HepG2 (cell line): Measurements from ENCODE around the gene INHBE. TPM values are rescaled to one million over a fixed set of nuclear protein-coding genes. Genes with fewer than 3 reads are reported as not detected.

Experiments used
- ARHGAP35 ChIP-seq: sonication (generic); formaldehyde crosslinking; IDR thresholded peaks from 2 replicates; pipeline ENCODE4 v1.9.0; 2022; ENCODE audit warnings: mild to moderate bottlenecking, inconsistent platforms, moderate library complexity, missing genetic modification reagents, borderline replicate concordance
- HOXD1 ChIP-seq: sonication (generic); formaldehyde crosslinking; IDR thresholded peaks from 2 replicates; pipeline ENCODE4 v1.5.0; 2020; ENCODE audit warnings: missing genetic modification reagents
- KDM5B ChIP-seq: sonication (generic); formaldehyde crosslinking; IDR thresholded peaks from 2 replicates; pipeline ENCODE4 v1.4.0; 2020; ENCODE audit warnings: missing genetic modification reagents, mild to moderate bottlenecking, borderline replicate concordance
- PHB2 ChIP-seq: fragments of 450-650 bp; IDR thresholded peaks from 2 replicates; pipeline ENCODE4 v1.6.1; 2018; ENCODE audit not compliant: partially characterized antibody
- POLR2AphosphoS2 ChIP-seq: IDR thresholded peaks from 2 replicates; pipeline ENCODE4 v1.6.1; 2011; ENCODE audit warnings: low read depth, low read length, improper control_type of control experiment
- SNAI1 ChIP-seq: sonication (generic); formaldehyde crosslinking; IDR thresholded peaks from 2 replicates; pipeline ENCODE4 v1.5.0; 2020; ENCODE audit warnings: mild to moderate bottlenecking, missing genetic modification reagents, borderline replicate concordance
- ZBTB14 ChIP-seq: sonication (generic); formaldehyde crosslinking; IDR thresholded peaks from 2 replicates; pipeline ENCODE4 v1.4.0; 2020; ENCODE audit warnings: missing genetic modification reagents
- ZBTB33 ChIP-seq: sonication (generic); formaldehyde crosslinking; IDR thresholded peaks from 2 replicates; pipeline ENCODE4 v1.4.0; 2020; ENCODE audit warnings: missing genetic modification reagents
- ZC3H4 ChIP-seq: sonication (generic); formaldehyde crosslinking; IDR thresholded peaks from 2 replicates; pipeline ENCODE4 v1.4.0; 2020; ENCODE audit warnings: missing genetic modification reagents, borderline replicate concordance
- ZNF468 ChIP-seq: sonication (generic); formaldehyde crosslinking; IDR thresholded peaks from 2 replicates; pipeline ENCODE4 v1.8.0; 2022; ENCODE audit warnings: mild to moderate bottlenecking, moderate library complexity, missing genetic modification reagents
- ZNF883 ChIP-seq: sonication (generic); formaldehyde crosslinking; IDR thresholded peaks from 2 replicates; pipeline ENCODE4 v1.5.1; 2020; ENCODE audit warnings: mild to moderate bottlenecking, missing genetic modification reagents; ENCODE audit errors: not compliant biosample characterization
- polyA plus RNA-seq, 8 experiments: library from polyadenylated mRNA; depleted of rRNA in 3 of 8; stranded (reverse) in 7 of 8; unstranded in 1 of 8; fragments of >200 nt; fragmentation: Illumina TruSeq in 4 of 8; extraction: Trizol in 4 of 8; gene quantifications; 2 replicates each; pipeline versions ENCODE4 v1.2.1 to v1.2.3, GENCODE V29; 2011 to 2016; ENCODE audit warnings: low read depth in 4 of 8, missing spikeins in 1 of 8, mixed read lengths in 1 of 8; ENCODE audit not compliant: insufficient read depth in 1 of 8
- total RNA-seq, 5 experiments: library from RNA; depleted of rRNA; stranded (reverse); fragments of >200 nt; fragmentation: Illumina TruSeq; extraction: Trizol; gene quantifications; 2 replicates each; pipeline ENCODE4 v1.2.3, GENCODE V29; 2016; ENCODE audit warnings: low read depth in 1 of 5
- TF ChIP-seq, protein P1 (sequence below): sonication (generic); formaldehyde crosslinking; IDR thresholded peaks from 2 replicates; pipeline ENCODE4 v1.4.0; 2020; ENCODE audit warnings: mild to moderate bottlenecking, missing genetic modification reagents, borderline replicate concordance
- TF ChIP-seq, protein P2 (sequence below): sonication (generic); formaldehyde crosslinking; IDR thresholded peaks from 2 replicates; pipeline ENCODE4 v1.4.0; 2020; ENCODE audit warnings: mild to moderate bottlenecking, missing genetic modification reagents
- TF ChIP-seq, protein P3 (sequence below): sonication (generic); formaldehyde crosslinking; IDR thresholded peaks from 2 replicates; pipeline ENCODE4 v1.4.0; 2020; ENCODE audit warnings: missing genetic modification reagents, low read depth, mild to moderate bottlenecking, borderline replicate concordance
- TF ChIP-seq, protein P4 (sequence below): IDR thresholded peaks from 2 replicates; pipeline ENCODE4 v1.6.1; 2012; ENCODE audit warnings: low read depth, low read length, improper control_type of control experiment

Gene INHBE
- total and polyA plus RNA-seq, 2 of the 13 experiments (the other 11 are each of a cell fraction or from before 2014, with no cell fraction given): 17.0 to 32.0 TPM

DNA sequence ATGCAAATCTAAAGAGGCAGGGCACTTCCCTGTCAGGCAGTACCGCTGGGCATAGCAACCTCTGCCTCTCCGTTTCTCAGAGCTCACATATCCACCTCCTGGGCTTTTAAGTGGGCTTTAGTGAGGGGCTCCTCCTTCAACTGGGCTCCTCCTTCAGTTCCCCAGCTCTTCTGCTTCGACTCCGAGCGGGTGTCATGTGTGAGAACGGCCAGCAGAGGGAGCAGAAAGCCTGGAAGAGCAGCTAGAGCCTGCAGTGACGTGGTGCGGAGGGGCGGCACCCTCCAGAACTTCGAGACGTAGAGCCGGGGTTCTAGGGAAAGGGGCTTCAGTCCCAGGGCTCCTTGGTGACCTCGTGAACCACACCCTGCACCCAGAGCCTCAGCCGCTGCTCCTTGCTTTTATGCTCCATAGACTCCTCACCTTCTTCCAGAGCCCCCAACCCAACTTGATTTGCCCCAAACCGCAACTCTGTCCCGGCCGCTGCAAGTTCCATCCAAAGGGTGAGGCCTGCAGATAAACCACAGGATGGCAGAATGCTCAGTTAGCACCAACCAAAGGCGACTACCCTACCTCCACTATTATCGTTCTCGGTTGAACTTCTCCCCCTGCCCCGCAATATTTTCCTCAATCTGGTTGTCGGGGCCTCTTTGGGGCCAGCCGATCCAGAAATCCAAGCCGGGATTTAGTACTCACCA, 4.1 kb downstream of the INHBE start (continued):
- TF ChIP-seq HOXD1 (CRISPR knock-in tag) (no peak), KDM5B (CRISPR knock-in tag) (0 out of 2 replicates have a peak, but pooled peaks have one; percentile 41), ZNF883 (CRISPR knock-in tag) (peak; percentile 41), ARHGAP35 (CRISPR knock-in tag) (no peak), PHB2 (no peak), ZNF468 (CRISPR knock-in tag) (no peak), ZBTB33 (CRISPR knock-in tag) (peak; percentile 32; the same call in 1 of the 2 replicates), POLR2AphosphoS2 (no peak), ZBTB14 (CRISPR knock-in tag) (no peak), SNAI1 (CRISPR knock-in tag) (no peak), ZC3H4 (CRISPR knock-in tag) (no peak)
- TF ChIP-seq, protein P1, sequence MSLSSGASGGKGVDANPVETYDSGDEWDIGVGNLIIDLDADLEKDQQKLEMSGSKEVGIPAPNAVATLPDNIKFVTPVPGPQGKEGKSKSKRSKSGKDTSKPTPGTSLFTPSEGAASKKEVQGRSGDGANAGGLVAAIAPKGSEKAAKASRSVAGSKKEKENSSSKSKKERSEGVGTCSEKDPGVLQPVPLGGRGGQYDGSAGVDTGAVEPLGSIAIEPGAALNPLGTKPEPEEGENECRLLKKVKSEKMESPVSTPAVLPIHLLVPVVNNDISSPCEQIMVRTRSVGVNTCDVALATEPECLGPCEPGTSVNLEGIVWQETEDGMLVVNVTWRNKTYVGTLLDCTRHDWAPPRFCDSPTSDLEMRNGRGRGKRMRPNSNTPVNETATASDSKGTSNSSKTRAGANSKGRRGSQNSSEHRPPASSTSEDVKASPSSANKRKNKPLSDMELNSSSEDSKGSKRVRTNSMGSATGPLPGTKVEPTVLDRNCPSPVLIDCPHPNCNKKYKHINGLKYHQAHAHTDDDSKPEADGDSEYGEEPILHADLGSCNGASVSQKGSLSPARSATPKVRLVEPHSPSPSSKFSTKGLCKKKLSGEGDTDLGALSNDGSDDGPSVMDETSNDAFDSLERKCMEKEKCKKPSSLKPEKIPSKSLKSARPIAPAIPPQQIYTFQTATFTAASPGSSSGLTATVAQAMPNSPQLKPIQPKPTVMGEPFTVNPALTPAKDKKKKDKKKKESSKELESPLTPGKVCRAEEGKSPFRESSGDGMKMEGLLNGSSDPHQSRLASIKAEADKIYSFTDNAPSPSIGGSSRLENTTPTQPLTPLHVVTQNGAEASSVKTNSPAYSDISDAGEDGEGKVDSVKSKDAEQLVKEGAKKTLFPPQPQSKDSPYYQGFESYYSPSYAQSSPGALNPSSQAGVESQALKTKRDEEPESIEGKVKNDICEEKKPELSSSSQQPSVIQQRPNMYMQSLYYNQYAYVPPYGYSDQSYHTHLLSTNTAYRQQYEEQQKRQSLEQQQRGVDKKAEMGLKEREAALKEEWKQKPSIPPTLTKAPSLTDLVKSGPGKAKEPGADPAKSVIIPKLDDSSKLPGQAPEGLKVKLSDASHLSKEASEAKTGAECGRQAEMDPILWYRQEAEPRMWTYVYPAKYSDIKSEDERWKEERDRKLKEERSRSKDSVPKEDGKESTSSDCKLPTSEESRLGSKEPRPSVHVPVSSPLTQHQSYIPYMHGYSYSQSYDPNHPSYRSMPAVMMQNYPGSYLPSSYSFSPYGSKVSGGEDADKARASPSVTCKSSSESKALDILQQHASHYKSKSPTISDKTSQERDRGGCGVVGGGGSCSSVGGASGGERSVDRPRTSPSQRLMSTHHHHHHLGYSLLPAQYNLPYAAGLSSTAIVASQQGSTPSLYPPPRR (CRISPR knock-in tag): no peak
- TF ChIP-seq, protein P2, sequence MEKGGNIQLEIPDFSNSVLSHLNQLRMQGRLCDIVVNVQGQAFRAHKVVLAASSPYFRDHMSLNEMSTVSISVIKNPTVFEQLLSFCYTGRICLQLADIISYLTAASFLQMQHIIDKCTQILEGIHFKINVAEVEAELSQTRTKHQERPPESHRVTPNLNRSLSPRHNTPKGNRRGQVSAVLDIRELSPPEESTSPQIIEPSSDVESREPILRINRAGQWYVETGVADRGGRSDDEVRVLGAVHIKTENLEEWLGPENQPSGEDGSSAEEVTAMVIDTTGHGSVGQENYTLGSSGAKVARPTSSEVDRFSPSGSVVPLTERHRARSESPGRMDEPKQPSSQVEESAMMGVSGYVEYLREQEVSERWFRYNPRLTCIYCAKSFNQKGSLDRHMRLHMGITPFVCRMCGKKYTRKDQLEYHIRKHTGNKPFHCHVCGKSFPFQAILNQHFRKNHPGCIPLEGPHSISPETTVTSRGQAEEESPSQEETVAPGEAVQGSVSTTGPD (CRISPR knock-in tag): no peak
- TF ChIP-seq, protein P3, sequence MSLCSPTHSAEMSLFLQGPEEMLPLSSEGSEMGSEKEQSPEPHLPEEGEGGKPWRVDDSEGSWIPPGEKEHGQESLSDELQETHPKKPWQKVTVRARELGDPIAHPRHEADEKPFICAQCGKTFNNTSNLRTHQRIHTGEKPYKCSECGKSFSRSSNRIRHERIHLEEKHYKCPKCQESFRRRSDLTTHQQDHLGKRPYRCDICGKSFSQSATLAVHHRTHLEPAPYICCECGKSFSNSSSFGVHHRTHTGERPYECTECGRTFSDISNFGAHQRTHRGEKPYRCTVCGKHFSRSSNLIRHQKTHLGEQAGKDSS (CRISPR knock-in tag): 0 out of 2 replicates have a peak, but pooled peaks have one; percentile 17
- TF ChIP-seq, protein P4, sequence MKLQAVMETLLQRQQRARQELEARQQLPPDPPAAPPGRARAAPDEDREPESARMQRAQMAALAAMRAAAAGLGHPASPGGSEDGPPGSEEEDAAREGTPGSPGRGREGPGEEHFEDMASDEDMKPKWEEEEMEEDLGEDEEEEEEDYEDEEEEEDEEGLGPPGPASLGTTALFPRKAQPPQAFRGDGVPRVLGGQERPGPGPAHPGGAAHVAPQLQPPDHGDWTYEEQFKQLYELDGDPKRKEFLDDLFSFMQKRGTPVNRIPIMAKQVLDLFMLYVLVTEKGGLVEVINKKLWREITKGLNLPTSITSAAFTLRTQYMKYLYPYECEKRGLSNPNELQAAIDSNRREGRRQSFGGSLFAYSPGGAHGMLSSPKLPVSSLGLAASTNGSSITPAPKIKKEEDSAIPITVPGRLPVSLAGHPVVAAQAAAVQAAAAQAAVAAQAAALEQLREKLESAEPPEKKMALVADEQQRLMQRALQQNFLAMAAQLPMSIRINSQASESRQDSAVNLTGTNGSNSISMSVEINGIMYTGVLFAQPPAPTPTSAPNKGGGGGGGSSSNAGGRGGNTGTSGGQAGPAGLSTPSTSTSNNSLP: no peak
